LHCN-M2 (cell line): ENCODE data around the gene RBAK. TPM values are rescaled to one million over a fixed set of nuclear protein-coding genes. Genes with fewer than 3 reads are reported as not detected.

ENCODE experiments used
- total RNA-seq: library from RNA; depleted of rRNA; stranded (reverse); fragments of >200 nt; gene quantifications from 2 replicates; pipeline ENCODE4 v1.2.3, GENCODE V29; 2014; rRNA removed

The RBAK gene
- total RNA-seq, 1 experiment from 2014 or later = 10.6 TPM

Other genes starting within 250 kb of the RBAK start
- under 0.01 and 0.13 TPM in 2 replicates for gene PAPOLB, start 183.8 kb upstream of the RBAK start, total RNA-seq
- gene RADIL, start 162.1 kb upstream of the RBAK start, total RNA-seq = 2.5 and 3.5 TPM in 2 replicates
- not detected in 2 replicates for gene MMD2, start 86.7 kb upstream of the RBAK start, total RNA-seq
- gene WIPI2, start 144.4 kb downstream of the RBAK start, total RNA-seq = 54.8 and 65.8 TPM in 2 replicates
- 3.9 and 4.7 TPM in 2 replicates for gene SLC29A4, start 237.1 kb downstream of the RBAK start, total RNA-seq